ENCODE results near the gene SLC1A7.
"Not testable (repeated sequence)": the region's sequence is repeated elsewhere in the genome, so short reads cannot be mapped to it uniquely, and the experiment has no call there.

SLC1A7 gene

DNA sequence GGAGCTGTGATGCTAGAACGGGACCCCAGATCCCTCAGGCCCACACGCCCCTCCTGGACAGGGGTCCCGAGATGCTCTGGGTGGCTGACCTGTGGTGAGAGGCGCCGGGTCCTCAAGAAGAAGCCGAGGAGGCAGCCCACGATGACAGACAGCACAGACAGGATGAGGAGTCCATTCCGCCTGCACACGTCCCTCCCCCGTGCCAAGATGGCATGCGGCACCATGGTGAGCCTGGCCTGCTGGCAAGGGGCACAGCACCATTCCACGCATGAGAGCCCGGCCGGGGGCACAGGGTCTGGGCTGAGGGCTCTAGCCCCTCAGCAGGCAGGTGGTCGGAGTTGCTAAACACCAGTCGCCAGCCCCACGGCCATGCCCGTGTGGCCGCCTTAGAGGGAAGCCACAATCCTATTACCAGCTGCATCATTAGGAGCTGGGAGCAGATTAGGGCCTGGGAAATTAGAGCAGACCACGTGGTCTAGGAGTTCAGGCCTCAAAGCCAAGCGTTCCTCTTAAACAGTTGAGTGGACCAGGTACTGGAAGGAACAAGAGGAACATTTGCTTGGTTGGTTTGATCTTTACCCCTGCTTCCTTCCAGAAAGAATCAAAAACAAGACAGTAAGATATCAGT lies at the start of gene SLC1A7:
TSS of gene SLC1A7 (minus strand) at position 413 of the 628 bp plus-strand sequence. CDS start at position 224, 189 bp downstream.
- no peak for DNase-seq

DNA sequence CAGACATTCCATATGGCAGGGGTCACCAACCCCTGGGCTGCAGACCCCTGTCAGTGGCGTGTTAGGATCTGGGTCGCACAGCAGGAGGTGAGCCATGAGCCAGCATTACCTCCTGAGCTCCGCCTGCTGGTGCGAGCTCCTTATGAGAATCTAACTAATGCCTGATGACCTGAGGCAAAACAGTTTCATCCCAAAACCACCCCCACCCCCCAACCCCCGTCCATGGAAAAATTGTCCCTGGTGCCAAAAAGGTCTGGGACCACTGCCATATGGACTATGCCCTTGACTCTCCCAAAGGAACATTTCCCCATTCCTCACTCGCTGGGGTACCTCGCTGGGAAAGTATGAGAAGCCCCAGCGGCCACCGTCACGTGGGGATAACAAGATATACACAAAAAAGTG lies 47.8 kb upstream of the SLC1A7 start:
- DNase-seq: no peak

DNA sequence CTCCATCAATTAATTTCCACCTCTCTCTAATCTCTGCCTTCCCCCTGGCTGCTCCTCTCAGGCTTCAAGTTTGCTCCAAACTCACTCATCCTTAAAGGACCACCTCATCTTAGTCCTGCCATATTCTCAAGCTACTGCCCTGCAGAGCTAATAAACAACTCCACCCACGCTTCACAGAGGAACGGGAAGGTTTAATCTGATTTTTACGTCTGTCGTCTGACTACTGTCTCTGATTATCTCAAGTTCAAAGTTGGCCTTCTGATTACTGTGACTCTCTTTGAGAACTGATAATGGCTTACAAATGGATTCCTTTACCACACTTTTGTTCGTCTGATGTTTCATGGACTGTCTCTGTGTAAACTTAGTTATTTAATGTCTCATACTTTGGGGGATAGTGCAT lies 46.6 kb upstream of the SLC1A7 start:
- DNase-seq: no peak

DNA sequence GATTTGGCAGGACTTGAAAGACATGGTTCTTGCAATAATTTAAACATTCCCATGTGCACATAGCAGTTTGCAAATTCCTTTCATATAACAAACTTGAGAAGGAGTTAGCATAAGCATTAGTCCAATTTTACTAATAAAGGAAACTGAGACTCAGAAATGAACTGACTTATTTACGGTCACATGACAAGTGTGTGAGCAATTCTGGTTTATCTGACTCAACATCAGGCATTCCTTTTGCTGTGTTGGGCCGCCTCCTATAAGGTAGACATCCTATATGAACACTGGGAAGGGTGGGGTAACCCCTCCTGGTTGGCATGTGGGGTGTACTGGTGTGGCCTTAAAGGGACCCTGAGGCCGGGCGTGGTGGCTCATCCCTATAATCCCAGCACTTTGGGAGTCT lies 45.7 kb upstream of the SLC1A7 start:
- DNase-seq: no peak

DNA sequence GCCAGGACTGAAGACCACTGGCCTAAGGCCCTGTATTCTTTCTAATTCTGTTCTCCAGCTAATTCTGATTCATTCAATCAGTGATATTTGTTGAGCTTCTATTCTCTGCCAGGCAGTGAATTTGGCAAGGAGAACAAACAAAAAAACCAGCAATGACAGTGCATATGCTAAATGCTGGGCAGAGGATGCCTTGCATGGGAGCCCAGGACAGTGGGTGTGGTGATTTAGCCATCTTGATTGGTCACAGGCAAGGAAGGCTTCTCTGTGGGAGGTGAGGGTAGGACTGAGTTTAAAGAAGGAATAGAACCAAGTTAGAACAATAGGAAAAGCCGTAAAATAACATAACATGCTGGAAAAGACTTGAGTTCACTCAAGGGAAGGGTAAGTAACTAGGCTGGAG lies 45.0 kb upstream of the SLC1A7 start:
- DNase-seq: no peak

DNA sequence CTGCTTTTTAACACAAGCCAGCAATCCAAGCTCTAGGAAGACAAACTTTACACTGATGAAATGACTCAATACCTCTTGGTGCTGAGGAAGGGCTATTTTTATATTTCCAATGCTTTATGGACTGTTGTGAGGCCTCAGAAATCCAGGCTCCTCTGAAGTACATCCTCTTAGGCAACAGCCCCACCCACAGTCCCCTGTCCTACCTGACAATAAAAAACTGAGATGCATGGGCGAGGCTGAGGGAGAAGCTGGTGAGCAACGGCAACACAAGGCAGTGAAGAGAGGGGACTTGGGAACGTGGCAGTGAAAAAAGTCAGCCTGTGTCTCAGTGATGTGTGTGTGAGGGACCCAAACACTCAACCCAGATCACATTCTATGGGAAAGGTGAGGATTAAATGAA lies 44.1 kb upstream of the SLC1A7 start:
- DNase-seq: no peak

- not testable (repeated sequence) for DNase-seq
Observed at GRCh38 chr1:53185955-53186297, 43.5 kb upstream of the SLC1A7 start.

DNA sequence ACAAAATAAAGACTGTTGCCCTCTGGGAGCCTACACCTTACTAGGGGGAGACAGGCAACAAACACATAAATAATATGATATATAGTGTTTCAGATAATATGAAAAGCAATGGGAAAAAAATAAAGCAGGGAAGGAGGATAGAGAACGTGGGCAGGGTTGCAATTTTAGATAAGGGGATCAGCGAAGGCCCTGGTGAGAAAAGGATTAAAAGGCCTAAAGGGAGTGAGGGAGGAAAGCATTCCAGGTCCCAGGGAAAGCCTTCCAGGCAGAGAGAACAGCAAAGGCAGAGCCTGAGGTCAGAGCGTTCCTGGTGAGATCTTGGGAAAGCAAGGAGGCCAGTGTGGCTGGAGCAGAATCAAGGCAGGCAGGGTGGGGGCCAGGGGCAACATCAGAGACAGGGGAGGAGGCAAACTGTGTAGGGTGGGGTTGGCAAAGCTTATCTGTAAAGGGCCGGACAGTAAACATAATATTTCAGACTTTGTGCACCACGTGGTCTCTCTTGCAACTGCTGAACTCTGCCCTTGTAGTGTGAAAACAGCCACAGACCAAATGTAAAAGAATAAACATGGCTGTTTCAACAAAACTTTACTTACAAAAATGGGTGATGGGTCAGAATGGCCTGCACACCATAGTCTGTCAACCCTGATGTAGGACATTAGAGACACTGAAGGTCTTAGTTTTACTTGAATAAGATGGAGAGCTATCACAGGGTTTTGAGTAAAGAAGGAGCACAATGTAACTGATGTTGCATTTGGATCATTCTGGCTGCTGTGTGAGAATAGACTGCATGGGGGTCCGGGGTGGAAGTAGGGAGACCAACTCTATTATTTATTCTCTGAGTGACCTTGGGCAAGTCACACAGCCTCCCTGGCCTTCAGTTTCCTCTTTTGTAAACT lies 40.9 kb upstream of the SLC1A7 start:
- DNase-seq: no peak

- DNase-seq: no peak
Observed at GRCh38 chr1:53182716-53183094, 40.3 kb upstream of the SLC1A7 start.

DNA sequence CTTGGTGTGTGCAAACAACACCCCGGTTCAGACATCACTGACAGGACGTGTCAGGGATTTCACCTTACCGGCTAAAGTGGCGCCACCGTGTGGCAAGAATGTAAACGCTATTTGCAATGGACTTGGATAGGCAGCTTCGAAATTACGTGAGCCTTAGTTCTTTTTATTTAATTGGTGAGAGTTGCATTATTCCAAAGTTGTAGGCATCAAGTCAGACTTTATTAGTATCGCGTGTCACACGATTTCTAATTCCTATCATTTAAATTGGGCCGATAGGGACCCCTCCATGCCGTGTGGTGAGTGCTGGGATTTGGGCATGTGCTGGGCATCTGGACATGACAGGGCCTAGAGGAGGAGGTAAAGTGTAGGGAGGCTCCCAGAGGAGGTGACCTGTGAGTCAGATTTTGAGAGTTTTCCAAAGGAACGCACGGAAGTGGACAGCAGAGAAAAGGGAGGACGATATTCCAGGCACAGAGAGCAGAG lies 39.7 kb upstream of the SLC1A7 start:
- no peak for DNase-seq

DNA sequence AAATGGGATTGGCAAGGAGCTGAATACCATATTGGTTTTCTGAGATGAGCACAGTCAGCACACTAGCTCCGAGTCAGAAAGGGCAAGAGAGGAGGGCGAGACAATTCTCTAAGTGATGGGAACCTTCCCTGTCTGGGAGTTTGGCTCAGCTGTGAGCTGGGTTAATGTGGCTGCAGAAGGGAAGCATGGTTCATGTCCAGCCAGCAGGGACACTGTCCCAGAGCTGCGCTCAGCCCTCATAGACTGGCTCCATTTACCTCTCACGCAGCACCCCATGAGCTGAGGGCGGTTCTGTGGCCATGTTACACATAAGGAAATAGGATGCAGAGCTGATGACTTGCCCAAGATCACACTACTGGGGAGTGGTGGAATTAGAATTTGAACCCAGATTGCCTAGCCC lies 38.5 kb upstream of the SLC1A7 start:
- no peak for DNase-seq

GRCh38 chr1:53180226-53180625 lies 37.8 kb upstream of the SLC1A7 start:
- no peak for DNase-seq

DNA sequence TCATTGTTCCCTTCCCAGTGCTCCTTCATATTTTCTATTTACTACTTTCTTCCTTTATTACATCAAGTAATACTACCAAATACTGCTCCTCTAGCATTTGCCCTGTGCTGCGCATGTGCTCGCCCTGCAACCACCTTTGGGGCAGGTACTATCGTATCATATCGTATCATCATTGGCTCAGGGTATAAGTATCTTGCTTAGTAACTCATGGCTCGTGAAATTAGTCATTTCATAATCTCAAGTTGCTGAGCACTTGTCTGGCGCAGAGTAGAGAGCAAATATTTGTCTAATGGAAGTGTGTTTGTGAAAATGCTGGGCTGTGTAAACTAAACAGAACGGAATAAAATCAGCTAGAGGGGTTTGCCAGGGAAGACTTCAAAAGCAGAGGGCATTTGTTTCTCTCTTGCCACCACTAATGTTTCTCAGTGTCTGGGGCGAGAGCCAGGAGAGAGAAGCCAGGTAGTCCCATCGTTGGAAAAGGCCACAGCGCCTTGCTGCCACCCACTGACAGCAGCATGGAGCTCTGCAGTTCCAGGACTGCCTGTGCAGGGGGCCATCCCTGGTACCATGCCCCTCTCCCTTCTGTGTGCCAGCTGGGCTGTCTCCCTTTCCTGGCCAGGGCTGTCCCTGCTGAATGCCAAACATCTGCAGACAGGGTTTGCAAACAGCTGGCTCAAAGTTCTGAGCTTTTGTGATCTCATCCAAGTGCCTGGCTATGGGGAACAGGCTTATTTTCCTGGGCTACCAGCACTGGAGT lies 34.2 kb upstream of the SLC1A7 start:
- DNase-seq: peak; percentile 57

- no peak for DNase-seq
Observed at GRCh38 chr1:53174971-53175913, 32.8 kb upstream of the SLC1A7 start.

DNA sequence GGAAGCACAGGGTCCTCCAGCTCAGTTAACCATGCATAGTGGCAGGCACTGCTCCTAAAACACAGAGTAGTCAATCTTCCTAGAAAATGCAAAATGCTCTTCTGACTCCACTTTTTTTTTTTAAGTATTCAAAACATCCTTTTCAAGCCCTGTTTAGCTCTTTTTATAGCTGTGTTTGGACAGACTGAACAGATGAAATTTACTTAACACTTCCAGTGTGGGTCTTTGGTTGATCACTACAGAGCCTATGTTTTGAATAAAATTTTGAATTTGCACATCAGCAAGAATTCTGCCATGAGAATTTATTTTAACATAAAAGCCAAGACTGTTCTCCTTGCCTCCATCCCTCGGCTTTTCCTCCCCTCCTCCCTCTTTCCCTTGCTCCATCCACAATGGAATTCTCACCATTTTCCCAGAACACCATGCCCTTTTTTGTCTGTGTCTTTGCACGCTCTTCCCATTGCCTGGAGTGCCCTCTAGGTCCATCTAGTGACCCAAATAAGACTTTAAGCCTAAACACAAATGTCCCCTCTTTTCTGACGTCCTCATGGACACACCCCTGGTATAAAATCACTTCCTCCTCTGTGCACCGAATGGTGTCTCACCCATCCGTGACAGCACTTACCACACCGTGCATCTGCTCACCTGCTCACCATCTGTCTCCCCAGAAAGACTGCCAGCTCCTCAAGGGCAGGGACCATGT lies 30.1 kb upstream of the SLC1A7 start:
- peak; percentile 53 for DNase-seq

GRCh38 chr1:53166912-53167311 lies 24.5 kb upstream of the SLC1A7 start:
- DNase-seq: no peak

GRCh38 chr1:53166366-53166765 lies 23.9 kb upstream of the SLC1A7 start:
- no peak for DNase-seq

- no peak for DNase-seq
Observed at GRCh38 chr1:53165408-53165961, 23.0 kb upstream of the SLC1A7 start.

DNA sequence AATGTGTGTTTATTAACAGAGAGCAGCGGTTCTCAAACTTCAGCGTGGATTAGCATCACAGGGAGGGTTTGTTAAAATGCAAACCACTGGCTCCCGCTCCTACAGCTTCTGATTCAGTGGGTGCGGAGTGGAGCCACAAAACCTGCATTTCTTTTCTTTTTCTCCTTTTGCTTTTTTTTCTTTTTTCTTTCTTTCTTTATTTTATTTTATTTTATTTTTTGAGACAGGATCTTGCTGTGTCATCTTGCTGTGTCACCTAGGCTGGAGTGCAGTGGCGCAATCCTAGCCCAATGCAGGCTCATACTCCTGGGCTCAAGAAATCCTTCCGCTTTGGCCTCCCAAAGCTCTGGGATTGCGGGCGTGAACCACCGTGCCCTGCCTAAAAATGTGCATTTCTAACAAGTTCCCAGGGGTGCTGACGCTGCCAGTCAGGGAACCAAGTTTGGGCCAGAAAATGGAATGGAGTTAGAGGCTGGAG lies 20.9 kb upstream of the SLC1A7 start:
- DNase-seq: no peak

GRCh38 chr1:53162621-53163020 lies 20.2 kb upstream of the SLC1A7 start:
- no peak for DNase-seq

DNA sequence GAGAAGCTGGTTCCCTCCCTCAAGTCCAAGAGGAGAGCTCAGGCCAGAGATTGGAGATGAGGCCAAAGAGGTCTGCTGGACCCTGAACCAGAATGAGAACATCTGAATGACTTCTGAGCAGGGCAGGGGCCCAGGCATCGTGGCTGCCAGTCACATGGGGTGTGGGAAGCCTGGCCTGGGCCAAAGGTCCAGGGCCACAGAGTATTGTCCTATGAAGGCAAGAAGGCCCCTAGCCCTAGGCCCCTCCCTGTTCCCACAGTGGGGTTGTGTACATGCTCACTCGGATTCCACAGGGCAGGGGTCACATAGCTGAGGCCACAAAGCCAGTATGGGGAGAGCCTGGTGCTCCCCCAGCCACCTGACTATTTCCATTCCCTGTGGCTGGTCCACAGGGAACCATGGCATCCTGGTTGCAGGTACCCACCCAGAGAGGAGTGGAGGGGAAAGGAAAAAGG lies 18.5 kb upstream of the SLC1A7 start:
- no peak for DNase-seq
